Inflammatory macrophage treated with lipopolysaccharide for 4 hours (primary cell): ENCODE measurements around the gene ATF4.
"Not testable (repeated sequence)": the region's sequence is repeated elsewhere in the genome, so short reads cannot be mapped to it uniquely, and the experiment has no call there.

ENCODE experiments used
- DNase-seq: peaks from one replicate; pipeline ENCODE4 v3.0.0-alpha.2; 2020

ATF4 gene

GRCh38 chr22:39490135-39490798 is 30.1 kb upstream of the ATF4 start:
- DNase-seq, result peak; percentile 82

- no peak for DNase-seq
Observed at GRCh38 chr22:39490966-39491680, 29.2 kb upstream of the ATF4 start.

GRCh38 chr22:39491696-39492095 is 28.7 kb upstream of the ATF4 start:
- no peak for DNase-seq

- DNase-seq, result no peak
Observed at GRCh38 chr22:39492186-39492585, 28.2 kb upstream of the ATF4 start.

GRCh38 chr22:39493759-39494158 is 26.6 kb upstream of the ATF4 start:
- DNase-seq, result no peak

GRCh38 chr22:39494471-39495120 is 25.8 kb upstream of the ATF4 start:
- peak; percentile 89 for DNase-seq

GRCh38 chr22:39496131-39496838 is 24.1 kb upstream of the ATF4 start:
- DNase-seq, result peak; percentile 85

GRCh38 chr22:39497429-39497828 is 22.9 kb upstream of the ATF4 start:
- no peak for DNase-seq

GRCh38 chr22:39498368-39498767 is 22.0 kb upstream of the ATF4 start:
- no peak for DNase-seq

GRCh38 chr22:39498802-39499201 is 21.6 kb upstream of the ATF4 start:
- no peak for DNase-seq

GRCh38 chr22:39500101-39500500 is 20.3 kb upstream of the ATF4 start:
- DNase-seq, result no peak

GRCh38 chr22:39501644-39502108 is 18.7 kb upstream of the ATF4 start:
- no peak for DNase-seq

GRCh38 chr22:39502109-39502788 is 18.1 kb upstream of the ATF4 start, which contains the start of gene MIEF1:
Gene MIEF1, plus strand, starts transcription at chr22:39502290. Its CDS starts 9,005 bp downstream, at chr22:39511295.
- peak; percentile 98 for DNase-seq

GRCh38 chr22:39502789-39503409 is 17.5 kb upstream of the ATF4 start:
- peak; percentile 37 for DNase-seq

GRCh38 chr22:39503630-39504029 is 16.7 kb upstream of the ATF4 start:
- DNase-seq, result no peak

- no peak for DNase-seq
Observed at GRCh38 chr22:39504071-39504470, 16.3 kb upstream of the ATF4 start.

GRCh38 chr22:39507021-39507420 is 13.3 kb upstream of the ATF4 start:
- DNase-seq, result not testable (repeated sequence)

- DNase-seq, result no peak
Observed at GRCh38 chr22:39508393-39508792, 12.0 kb upstream of the ATF4 start.

- DNase-seq, result no peak
Observed at GRCh38 chr22:39510529-39511149, 9.7 kb upstream of the ATF4 start.

GRCh38 chr22:39511226-39511625 is 9.1 kb upstream of the ATF4 start:
- DNase-seq, result no peak

- DNase-seq, result no peak
Observed at GRCh38 chr22:39512026-39512425, 8.3 kb upstream of the ATF4 start.

GRCh38 chr22:39513791-39514190 is 6.6 kb upstream of the ATF4 start:
- DNase-seq, result no peak
